WERI-Rb-1 (cell line): ENCODE data around the gene GLCE.

ENCODE experiments used
- DNase-seq: peaks from one replicate; pipeline ENCODE4 v3.0.0-alpha.2; 2020
- H3K27ac ChIP-seq: fragments of 250-450 bp; sonication (Bioruptor Pico); 2 replicates; pipeline ENCODE4 v1.5.1; 2020; ENCODE audit warnings: mild to moderate bottlenecking, moderate library complexity
- H3K27me3 ChIP-seq: fragments of 250-450 bp; sonication (Bioruptor Pico); 2 replicates; pipeline ENCODE4 v1.5.1; 2021; ENCODE audit warnings: mild to moderate bottlenecking, low read depth, moderate library complexity; ENCODE audit not compliant: insufficient read depth, severe bottlenecking
- H3K36me3 ChIP-seq: fragments of 250-450 bp; sonication (Bioruptor Pico); 2 replicates; pipeline ENCODE4 v1.5.1; 2020; ENCODE audit warnings: mild to moderate bottlenecking, moderate library complexity
- H3K4me3 ChIP-seq: 2 replicates; pipeline ENCODE4 v1.5.1; 2011; ENCODE audit warnings: low read depth, mild to moderate bottlenecking, control low read depth, low read length
- H3K9me3 ChIP-seq: fragments of 250-450 bp; sonication (Bioruptor Pico); 2 replicates; pipeline ENCODE4 v1.5.1; 2021; ENCODE audit warnings: mild to moderate bottlenecking, moderate library complexity; ENCODE audit not compliant: severe bottlenecking
- CTCF ChIP-seq: IDR thresholded peaks from 2 replicates; pipeline ENCODE4 v1.5.1; 2011; ENCODE audit warnings: low read depth, mild to moderate bottlenecking, control low read depth, inconsistent platforms, low read length

The GLCE gene

GRCh38 chr15:69160141-69160993 is at the start of gene GLCE:
Gene GLCE (plus strand): TSS chr15:69160635. CDS start chr15:69255807, 95,172 bp downstream.
- H3K27me3 ChIP-seq, result no peaks in the 10 kb centered on the region
- peak; percentile 97 for DNase-seq
- no peaks in the 10 kb centered on the region; the same call in 1 of the 2 replicates for H3K36me3 ChIP-seq
- H3K27ac ChIP-seq, result peak within 1 kb of the TSS; percentile 95
- TF ChIP-seq CTCF, result no peak
- no peaks in the 10 kb centered on the region for H3K9me3 ChIP-seq
- H3K4me3 ChIP-seq, result peak within 1 kb of the TSS; percentile 90

- no peak for TF ChIP-seq CTCF
- no peak overlapping the region for H3K27ac ChIP-seq
- DNase-seq, result no peak
These were observed 46.0 kb upstream of the GLCE start for GRCh38 chr15:69114331-69114928.

GRCh38 chr15:69115031-69115430 is 45.4 kb upstream of the GLCE start:
- H3K36me3 ChIP-seq, result no peaks in the 10 kb centered on the region
- no peak for TF ChIP-seq CTCF
- no peak for DNase-seq
- no peaks in the 10 kb centered on the region for H3K9me3 ChIP-seq
- no peak overlapping the region for H3K4me3 ChIP-seq
- no peak overlapping the region for H3K27ac ChIP-seq
- no peaks in the 10 kb centered on the region for H3K27me3 ChIP-seq

More at GRCh38 chr15:69114331-69114928, 46.0 kb upstream of the GLCE start:
- Histone ChIP-seq H3K36me3 (no peaks in the 10 kb centered on the region), H3K27me3 (no peaks in the 10 kb centered on the region), H3K9me3 (no peaks in the 10 kb centered on the region), H3K4me3 (no peak overlapping the region)

- DNase-seq, result no peak
- Histone ChIP-seq H3K27ac (no peak overlapping the region), H3K36me3 (no peaks in the 10 kb centered on the region), H3K9me3 (no peaks in the 10 kb centered on the region), H3K4me3 (no peak overlapping the region), H3K27me3 (no peaks in the 10 kb centered on the region)
- TF ChIP-seq CTCF, result no peak
These were observed 44.0 kb upstream of the GLCE start for GRCh38 chr15:69116391-69116790.

GRCh38 chr15:69117431-69117871 is 43.0 kb upstream of the GLCE start:
- TF ChIP-seq CTCF, result no peak
- Histone ChIP-seq H3K4me3 (no peak overlapping the region), H3K27me3 (no peaks in the 10 kb centered on the region)

More at GRCh38 chr15:69117431-69117871, 43.0 kb upstream of the GLCE start:
- DNase-seq, result no peak
- H3K27ac ChIP-seq, result no peak overlapping the region
- H3K9me3 ChIP-seq, result no peaks in the 10 kb centered on the region
- no peaks in the 10 kb centered on the region for H3K36me3 ChIP-seq
